IMR-90 (cell line): Measurements from ENCODE around the gene TEC.

ENCODE experiments used
- BHLHE40 ChIP-seq: fragments of 150-350 bp; IDR thresholded peaks from 2 replicates; pipeline ENCODE4 v1.6.1; 2016; ENCODE audit warnings: mild to moderate bottlenecking, low read depth, low read length
- CTCF ChIP-seq: conservative IDR thresholded peaks from 2 replicates; pipeline ENCODE4 v1.5.1; 2012; ENCODE audit warnings: mild to moderate bottlenecking, low read depth, low read length, improper control_type of control experiment
- RCOR1 ChIP-seq: IDR thresholded peaks from 2 replicates; pipeline ENCODE4 v1.6.1; 2012; ENCODE audit warnings: mild to moderate bottlenecking, low read length, improper control_type of control experiment; ENCODE audit not compliant: insufficient replicate concordance
- SMC3 ChIP-seq: fragments of 150-350 bp; IDR thresholded peaks from 2 replicates; pipeline ENCODE4 v1.6.1; 2016; ENCODE audit warnings: low read depth, mild to moderate bottlenecking, antibody characterized with exemption, low read length, moderate library complexity
- USF2 ChIP-seq: fragments of 150-350 bp; IDR thresholded peaks from 2 replicates; pipeline ENCODE4 v1.6.1; 2017; ENCODE audit warnings: mild to moderate bottlenecking, antibody characterized with exemption, low read length, low read depth

- TF ChIP-seq CTCF (no peak), SMC3 (no peak), USF2 (no peak), BHLHE40 (no peak), RCOR1 (no peak)
Observed at GRCh38 chr4:48134081-48134480, 135.6 kb downstream of the TEC start, which contains the start of gene TXK.
